T-cell (primary cell): Measurements from ENCODE around the gene CAB39. TPM values are rescaled to one million over a fixed set of nuclear protein-coding genes. Genes with fewer than 3 reads are reported as not detected.

Source experiments
- ATAC-seq, 4 experiments: fragments of 200-7000 bp in 3 of 4; fragments of 150-1000 bp in 1 of 4; cut with Tn5 transposase; replicated peaks in 1 of 4; 1 replicate in 3 of 4; 2 replicates in 1 of 4; pipeline ENCODE4 v1.10.0; 2021; ENCODE audit warnings: moderate library complexity in 3 of 4, mild to moderate bottlenecking in 2 of 4, moderate number of reproducible peaks in 1 of 4
- CTCF ChIA-PET, 2 donors: fragments of 300-600 bp; sonication (Branson Sonifier 250); formaldehyde crosslinking; loops; one replicate each; lab custom pipeline; 2022; ENCODE audit warnings: antibody characterized with exemption in 2 of 2; lab: Charles Lee
- POLR2A ChIA-PET, 2 donors: fragments of 300-600 bp; sonication (Branson Sonifier 250); formaldehyde crosslinking; loops; one replicate each; lab custom pipeline; 2022; ENCODE audit warnings: antibody characterized with exemption in 2 of 2; lab: Charles Lee
- DNase-seq, 35 experiments: peaks; one replicate each; pipeline versions ENCODE4 v3.0.0 to v3.0.0-alpha.2; 2013 to 2023
- H3K27ac ChIP-seq: one replicate; pipeline ENCODE4 v1.5.1; 2013; ENCODE audit warnings: low read length
- H3K27me3 ChIP-seq, 2 experiments: replicated peaks in 1 of 2; 1 replicate in 1 of 2; 2 replicates in 1 of 2; pipeline versions ENCODE4 v1.6.1 to v1.7.0; 2013; ENCODE audit warnings: low read length in 1 of 2, mixed read lengths in 1 of 2; ENCODE audit not compliant: control insufficient read depth in 2 of 2, insufficient read depth in 2 of 2; ENCODE audit errors: extremely low read depth in 1 of 2
- H3K36me3 ChIP-seq, 2 donors: 1 replicate in 1 of 2; 2 replicates in 1 of 2; pipeline versions ENCODE4 v1.6.1 to v1.7.0; 2013; ENCODE audit warnings: low read length in 1 of 2; ENCODE audit not compliant: control insufficient read depth in 2 of 2, insufficient read depth in 1 of 2; ENCODE audit errors: extremely low read depth in 1 of 2
- H3K4me1 ChIP-seq, 2 experiments: 1 replicate in 1 of 2; 2 replicates in 1 of 2; pipeline versions ENCODE4 v1.6.1 to v1.7.0; 2013; ENCODE audit warnings: low read length in 2 of 2, mixed read lengths in 1 of 2; ENCODE audit not compliant: insufficient read depth in 2 of 2, control insufficient read depth in 1 of 2; ENCODE audit errors: extremely low read depth in 1 of 2
- H3K4me3 ChIP-seq, 2 donors: 1 replicate in 1 of 2; 2 replicates in 1 of 2; pipeline versions ENCODE4 v1.5.1 to v1.7.0; 2013; ENCODE audit warnings: mild to moderate bottlenecking in 2 of 2, low read length in 1 of 2, moderate library complexity in 1 of 2; ENCODE audit not compliant: control insufficient read depth in 1 of 2; ENCODE audit errors: extremely low read depth in 1 of 2
- H3K9me3 ChIP-seq: 2 replicates; pipeline ENCODE4 v1.7.0; 2013
- H3K27ac Mint-ChIP-seq, 2 donors: one replicate each; pipeline ENCODE4 v1.8.0; 2020 to 2021; ENCODE audit warnings: mild to moderate bottlenecking in 2 of 2, mixed read lengths in 2 of 2
- H3K27me3 Mint-ChIP-seq, 2 donors: one replicate each; pipeline ENCODE4 v1.8.0; 2021 to 2022; ENCODE audit warnings: mixed read lengths in 2 of 2
- H3K36me3 Mint-ChIP-seq: one replicate; pipeline ENCODE4 v1.8.0; 2021; ENCODE audit warnings: mixed read lengths
- H3K4me1 Mint-ChIP-seq, 3 donors: one replicate each; pipeline ENCODE4 v1.8.0; 2020 to 2022; ENCODE audit warnings: mixed read lengths in 3 of 3, mild to moderate bottlenecking in 1 of 3
- H3K4me3 Mint-ChIP-seq, 3 donors: one replicate each; pipeline ENCODE4 v1.8.0; 2020 to 2022; ENCODE audit warnings: mild to moderate bottlenecking in 3 of 3, mixed read lengths in 3 of 3, moderate library complexity in 3 of 3
- H3K9me3 Mint-ChIP-seq, 3 donors: one replicate each; pipeline ENCODE4 v1.8.0; 2020 to 2022; ENCODE audit warnings: mixed read lengths in 3 of 3
- WGBS: methylation state at CpG from one replicate; pipeline ENCODE4 v1.1.5; 2013; ENCODE audit warnings: missing lambda C conversion rate; ENCODE audit not compliant: insufficient coverage; 5-methylcytosine and 5-hydroxymethylcytosine counted together
- total RNA-seq, 35 experiments: library from RNA in 6 of 35; stranded (reverse) in 6 of 35; fragments of 120-200 nt in 1 of 35; gene quantifications; one replicate each; pipeline versions ENCODE4 v1.2.1 to v1.2.4 and lab custom pipeline; 2013 to 2026

CAB39 gene
- total RNA-seq, 5 donors from 2014 or later (not counting 1 experiment from before 2014, with no cell fraction given), result 91.7 to 102 (median 96.7) TPM

DNA sequence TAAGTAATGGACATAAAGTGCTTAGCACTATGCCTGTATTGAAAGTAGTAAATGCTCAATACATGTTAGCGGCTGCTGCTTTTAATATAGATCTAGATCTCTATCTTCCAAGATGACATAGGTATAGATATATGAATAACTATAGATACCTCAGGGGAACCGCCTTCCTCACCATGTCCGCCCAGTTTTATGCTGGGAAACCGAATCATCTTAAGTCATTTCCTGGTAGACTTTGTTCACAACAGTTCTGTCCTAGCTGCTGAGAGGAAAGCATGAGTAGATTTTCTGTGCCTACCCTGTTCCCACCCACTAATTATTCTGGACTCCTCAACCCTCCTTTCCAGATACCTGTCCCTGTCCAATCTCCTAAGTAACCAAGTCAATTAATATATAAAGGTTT, 130.5 kb downstream of the CAB39 start:
- no peak overlapping the region for H3K4me3 ChIP-seq
- peaks cover 0 to 18% of the 10 kb centered on the region in 2 experiments for H3K27me3 ChIP-seq
- peaks cover 3 to 7% (median 6%) of the 10 kb centered on the region in 3 donors for H3K4me1 Mint-ChIP-seq
- peaks cover 0 to 7% of the 10 kb centered on the region in 2 experiments for H3K4me1 ChIP-seq
- H3K27me3 Mint-ChIP-seq, result peaks cover 20 to 23% of the 10 kb centered on the region in 2 donors
- no peaks in the 10 kb centered on the region for H3K9me3 ChIP-seq
- H3K36me3 Mint-ChIP-seq, result peaks cover 4% of the 10 kb centered on the region
- no peak for ATAC-seq
- H3K27ac ChIP-seq, result no peak overlapping the region
- H3K4me3 Mint-ChIP-seq, result no peak overlapping the region
- DNase-seq, result no peak
- ChIA-PET POLR2A (no interaction called here), CTCF (no interaction called here)
- H3K27ac Mint-ChIP-seq, result no peak overlapping the region
- WGBS, result no CpG with 5 or more reads among the region's 4 CpGs
- no peaks in the 10 kb centered on the region for H3K36me3 ChIP-seq
- H3K9me3 Mint-ChIP-seq, result peaks cover 4 to 5% (median 4%) of the 10 kb centered on the region in 3 donors

DNA sequence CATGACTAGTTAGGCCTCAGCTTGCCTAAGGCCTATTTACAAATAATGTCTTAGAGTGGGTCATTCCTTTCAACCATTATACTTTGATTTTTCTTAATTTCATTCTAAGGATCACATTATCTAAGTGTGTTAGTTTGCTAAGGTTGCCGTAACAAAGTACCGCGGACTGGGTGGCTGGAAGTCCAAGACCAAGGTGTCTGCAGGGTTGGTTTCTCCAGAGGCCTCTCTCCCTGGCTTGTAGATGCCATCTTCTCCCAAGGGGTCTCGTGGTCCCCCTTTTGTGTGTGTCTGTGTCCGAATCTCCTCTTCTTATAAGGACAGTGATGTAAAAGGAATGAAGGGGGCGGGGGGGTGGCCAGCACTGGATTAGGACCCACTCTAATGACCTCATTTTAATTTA, 133.7 kb downstream of the CAB39 start:
- H3K36me3 Mint-ChIP-seq, result no peaks in the 10 kb centered on the region
- CTCF ChIA-PET, result interaction anchor here (0.5 to 1.6 kb wide), 4 partner anchors 22 to 141 kb away, joined by 3 to 7 read pairs (median 4); no protein-coding TSS in a partner anchor

DNA sequence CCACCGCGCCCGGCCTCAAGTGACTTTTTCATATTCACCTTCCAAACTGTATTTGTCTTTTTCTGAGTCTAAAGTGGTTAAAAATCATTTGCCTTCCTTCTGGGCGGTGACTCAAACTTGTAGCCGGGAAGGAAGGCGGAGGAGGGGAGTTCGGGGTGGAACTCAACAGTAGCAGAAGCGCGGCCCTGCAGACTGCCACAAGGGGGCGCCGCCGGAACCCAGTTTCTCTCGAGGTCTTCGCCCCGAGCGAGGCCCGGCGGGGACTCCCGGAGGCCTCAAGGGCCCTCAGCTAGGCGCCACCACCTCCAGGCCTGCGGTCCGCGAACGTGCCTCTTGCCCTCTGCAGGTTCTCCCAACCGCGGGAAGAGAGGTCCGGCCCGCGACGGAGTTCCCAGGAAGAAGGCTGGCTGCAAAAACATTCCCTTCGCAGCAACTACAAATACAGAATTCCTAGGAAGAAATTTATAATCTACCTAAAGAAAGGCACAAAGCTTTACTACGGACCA, 135.3 kb downstream of the CAB39 start:
- Histone ChIP-seq H3K36me3 (no peaks in the 10 kb centered on the region), H3K4me1 (peaks cover 0 to 10% of the 10 kb centered on the region in 2 experiments), H3K27ac (no peak overlapping the region), H3K27me3 (peaks cover 0 to 31% of the 10 kb centered on the region in 2 experiments), H3K4me3 (no peak overlapping the region), H3K9me3 (no peaks in the 10 kb centered on the region)
- POLR2A ChIA-PET, result no interaction called here
- no peaks in the 10 kb centered on the region for H3K9me3 Mint-ChIP-seq
- peaks cover 24 to 33% of the 10 kb centered on the region in 2 donors for H3K27me3 Mint-ChIP-seq
- no peak overlapping the region for H3K4me3 Mint-ChIP-seq
- DNase-seq (peak; percentile 58 to 90 (median 81)), ATAC-seq (peak; percentile 87 to 94 (median 92))
- H3K36me3 Mint-ChIP-seq, result no peaks in the 10 kb centered on the region
- H3K27ac Mint-ChIP-seq, result peak overlapping the region in 1 of 2 donors; percentile 15
- CTCF ChIA-PET, result interaction anchor here (0.7 to 2.0 kb wide), 9 partner anchors 9 to 245 kb away, joined by 3 to 8 read pairs (median 6); partner anchors contain the start of gene GPR55 (in 1 of the 2)
- 7% methylated on average over 19 of the region's 32 CpGs for WGBS
- H3K4me1 Mint-ChIP-seq, result peaks cover 7 to 15% (median 8%) of the 10 kb centered on the region in 3 donors

More for the DNA sequence above, 133.7 kb downstream of the CAB39 start:
- DNase-seq (no peak), ATAC-seq (no peak)
- no peak overlapping the region for H3K4me3 Mint-ChIP-seq
- Histone ChIP-seq H3K4me3 (no peak overlapping the region), H3K27ac (no peak overlapping the region), H3K27me3 (peaks cover 0 to 28% of the 10 kb centered on the region in 2 experiments), H3K36me3 (no peaks in the 10 kb centered on the region), H3K4me1 (peaks cover 0 to 10% of the 10 kb centered on the region in 2 experiments), H3K9me3 (no peaks in the 10 kb centered on the region)
- no CpG with 5 or more reads among the region's 6 CpGs for WGBS
- H3K27me3 Mint-ChIP-seq, result peaks cover 30 to 35% of the 10 kb centered on the region in 2 donors
- no peak overlapping the region for H3K27ac Mint-ChIP-seq
- peaks cover 7 to 15% (median 8%) of the 10 kb centered on the region in 3 donors for H3K4me1 Mint-ChIP-seq
- no peaks in the 10 kb centered on the region for H3K9me3 Mint-ChIP-seq
- POLR2A ChIA-PET, result interaction anchor here (0.6 kb wide), 3 partner anchors 9 to 888 kb away, joined by 3 to 6 read pairs (median 5); no protein-coding TSS in a partner anchor

DNA sequence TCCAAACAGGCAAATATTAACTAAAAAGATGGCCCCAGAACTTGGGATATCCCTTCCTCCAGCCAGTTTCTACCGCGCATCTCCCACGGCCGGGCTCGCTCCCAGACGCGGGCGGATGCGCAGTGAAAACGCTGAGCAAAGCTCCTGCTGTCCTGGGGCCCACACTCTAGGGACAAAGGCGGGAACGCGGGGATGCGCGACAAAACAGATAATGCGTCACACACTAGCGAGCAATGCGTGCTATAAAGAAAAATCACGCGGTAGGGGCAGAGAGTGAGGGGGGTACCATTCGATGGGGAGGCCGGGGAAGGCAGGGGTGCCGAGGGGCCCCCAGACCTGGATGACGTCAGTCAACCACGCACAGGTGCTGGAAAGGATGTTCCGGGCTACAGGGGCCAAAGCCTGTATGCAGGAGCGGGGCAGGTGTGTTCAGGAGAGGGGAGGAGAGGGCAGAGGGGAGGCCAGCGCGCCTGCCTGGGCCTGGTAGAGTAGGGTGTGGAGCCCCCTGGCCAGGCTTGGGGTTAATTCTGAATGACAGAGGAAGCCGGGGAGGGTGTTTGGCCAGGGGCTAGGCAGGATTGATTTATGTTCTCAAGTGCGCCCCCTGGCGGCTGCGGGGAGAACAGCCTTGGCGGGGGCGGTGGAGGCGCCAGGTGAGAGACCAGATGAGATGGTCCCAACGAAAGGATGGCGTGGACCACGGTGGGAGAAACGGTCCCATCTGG, 137.2 kb downstream of the CAB39 start:
- ATAC-seq (peak; percentile 53 to 65 (median 56)), DNase-seq (peak in 33 of 35 experiments; percentile 38 to 76 (median 60))
- 65% methylated on average over 40 of the region's 40 CpGs for WGBS
- Histone ChIP-seq H3K4me3 (no peak overlapping the region), H3K36me3 (no peaks in the 10 kb centered on the region), H3K27me3 (peaks cover 0 to 35% of the 10 kb centered on the region in 2 experiments), H3K27ac (no peak overlapping the region), H3K4me1 (peaks cover 0 to 10% of the 10 kb centered on the region in 2 experiments), H3K9me3 (no peaks in the 10 kb centered on the region)
- Mint-ChIP-seq H3K27ac (peak overlapping the region in 1 of 2 donors; percentile 39), H3K4me3 (no peak overlapping the region), H3K36me3 (no peaks in the 10 kb centered on the region), H3K4me1 (peaks cover 7 to 15% (median 8%) of the 10 kb centered on the region in 3 donors), H3K27me3 (peaks cover 25 to 38% of the 10 kb centered on the region in 2 donors), H3K9me3 (no peaks in the 10 kb centered on the region)
- CTCF ChIA-PET, result interaction anchor here (0.7 to 2.0 kb wide), 5 partner anchors 9 to 138 kb away, joined by 4 to 7 read pairs (median 5); no protein-coding TSS in a partner anchor
- POLR2A ChIA-PET, result no interaction called here

DNA sequence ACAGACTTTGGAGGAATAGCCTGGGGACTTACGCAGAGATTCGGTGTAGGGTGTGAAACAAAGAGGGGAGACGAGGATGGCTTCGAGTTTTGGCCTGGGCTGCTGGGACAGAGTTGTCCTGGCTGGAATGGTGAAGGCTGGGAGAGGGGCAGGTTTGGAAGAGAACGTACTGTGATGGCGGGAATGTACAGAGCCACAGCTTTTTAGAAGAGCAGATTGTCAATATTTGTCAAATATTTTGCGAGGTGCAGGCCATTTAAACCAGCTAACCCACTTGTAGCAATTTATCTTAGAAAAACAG, 137.7 kb downstream of the CAB39 start:
- 82% methylated on average over 6 of the region's 7 CpGs for WGBS
- ChIA-PET POLR2A (no interaction called here), CTCF (interaction anchor here (1.5 to 1.6 kb wide), 2 partner anchors 26 to 28 kb away, joined by 5 read pairs; no protein-coding TSS in a partner anchor)
- no peak for DNase-seq
- Mint-ChIP-seq H3K4me1 (peaks cover 7 to 15% (median 8%) of the 10 kb centered on the region in 3 donors), H3K27ac (no peak overlapping the region), H3K27me3 (peaks cover 24 to 37% of the 10 kb centered on the region in 2 donors), H3K9me3 (no peaks in the 10 kb centered on the region), H3K36me3 (no peaks in the 10 kb centered on the region), H3K4me3 (no peak overlapping the region)
- H3K27ac ChIP-seq, result no peak overlapping the region
- peaks cover 0 to 10% of the 10 kb centered on the region in 2 experiments for H3K4me1 ChIP-seq
- H3K4me3 ChIP-seq, result no peak overlapping the region
- no peaks in the 10 kb centered on the region for H3K9me3 ChIP-seq
- no peaks in the 10 kb centered on the region for H3K36me3 ChIP-seq
- H3K27me3 ChIP-seq, result peaks cover 0 to 36% of the 10 kb centered on the region in 2 experiments
- ATAC-seq, result no peak

DNA sequence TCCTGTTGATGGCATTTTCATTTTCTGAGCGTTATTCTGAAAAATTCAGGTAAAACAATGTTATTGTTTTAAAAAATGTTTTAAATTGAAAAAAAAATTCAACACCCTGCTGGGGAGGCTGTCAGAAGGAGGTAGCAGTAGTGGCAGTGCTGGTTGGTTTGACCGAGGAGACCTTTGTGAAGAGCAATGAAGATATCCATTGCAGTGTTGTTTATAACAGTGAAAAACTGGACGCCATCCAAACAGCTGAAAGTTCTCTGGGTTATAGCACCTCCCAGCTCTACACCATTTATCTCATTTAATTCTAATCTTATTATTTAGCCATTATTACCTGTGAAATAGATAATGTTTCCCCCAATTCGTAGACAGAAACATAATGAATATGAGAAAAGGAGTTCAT, 139.5 kb downstream of the CAB39 start:
- H3K9me3 Mint-ChIP-seq, result no peaks in the 10 kb centered on the region
- H3K27me3 ChIP-seq, result peaks cover 0 to 42% of the 10 kb centered on the region in 2 experiments
- H3K4me3 ChIP-seq, result no peak overlapping the region
- H3K4me1 ChIP-seq, result peaks cover 0 to 10% of the 10 kb centered on the region in 2 experiments
- H3K9me3 ChIP-seq, result no peaks in the 10 kb centered on the region
- no peaks in the 10 kb centered on the region for H3K36me3 ChIP-seq
- DNase-seq (no peak), ATAC-seq (no peak)
- peaks cover 7 to 15% (median 8%) of the 10 kb centered on the region in 3 donors for H3K4me1 Mint-ChIP-seq
- no peak overlapping the region for H3K27ac ChIP-seq
- H3K27ac Mint-ChIP-seq, result no peak overlapping the region
- peaks cover 27 to 51% of the 10 kb centered on the region in 2 donors for H3K27me3 Mint-ChIP-seq
- ChIA-PET POLR2A (no interaction called here), CTCF (interaction anchor here in 1 of 2 donors (0.8 to 2.2 kb wide), 4 partner anchors 10 to 28 kb away, joined by 3 to 5 read pairs (median 4); no protein-coding TSS in a partner anchor)
- WGBS, result no CpG with 5 or more reads among the region's 4 CpGs
- H3K36me3 Mint-ChIP-seq, result no peaks in the 10 kb centered on the region
- H3K4me3 Mint-ChIP-seq, result no peak overlapping the region
